Peyer's patch (tissue), 4 donors: ENCODE measurements around the gene RDH5.

Source experiments
- CTCF ChIP-seq, 6 experiments: fragments of 450-650 bp in 4 of 6; fragments of 200-600 bp in 2 of 6; sonication (generic) in 1 of 6; IDR thresholded peaks; one replicate each; pipeline ENCODE4 v1.5.1; 2017 to 2019; ENCODE audit warnings: antibody characterized with exemption in 6 of 6, mild to moderate bottlenecking in 3 of 6, moderate library complexity in 1 of 6
- POLR2A ChIP-seq, 2 donors: fragments of 450-650 bp; IDR thresholded peaks; one replicate each; pipeline ENCODE4 v1.5.1; 2017; ENCODE audit warnings: antibody characterized with exemption in 2 of 2, mild to moderate bottlenecking in 2 of 2, moderate library complexity in 2 of 2

- TF ChIP-seq CTCF (IDR thresholded peaks at IDR 0.05), result no peak
- TF ChIP-seq POLR2A (IDR thresholded peaks at IDR 0.05), result no peak
Measured at GRCh38 chr12:55694188-55694515, 26.0 kb upstream of the RDH5 start.
